Spleen (tissue), 7 donors: ENCODE results near the gene OR8B4.

ENCODE experiments used
- POLR2A ChIP-seq, 3 donors: fragments of 450-650 bp; IDR thresholded peaks; one replicate each; pipeline ENCODE4 v1.5.1; 2017; ENCODE audit warnings: antibody characterized with exemption in 3 of 3, mild to moderate bottlenecking in 1 of 3
- POLR2AphosphoS5 ChIP-seq, 3 donors: sonication (generic); formaldehyde crosslinking; IDR thresholded peaks; one replicate each; pipeline ENCODE4 v1.5.1; 2017; ENCODE audit warnings: antibody characterized with exemption in 3 of 3
- TF ChIP-seq, protein P1 (sequence below), 11 experiments: fragments of 200-600 bp in 7 of 11; fragments of 450-650 bp in 4 of 11; sonication (generic) in 4 of 11; IDR thresholded peaks in 8 of 11; conservative IDR thresholded peaks in 3 of 11; 1 replicate in 7 of 11; 2 replicates in 4 of 11; pipeline versions ENCODE4 v1.4.0 to v1.8.0; 2016 to 2021; ENCODE audit warnings: antibody characterized with exemption in 11 of 11, inconsistent platforms in 4 of 11, mild to moderate bottlenecking in 1 of 11
- donor health status: DM: no; HTN: no; CAD: no; lungs with moderate emphysema.
- donor health status: DM: no; HTN: no; CAD: no.
- donor health status: DM: no; HTN: no; CAD: no.

DNA sequence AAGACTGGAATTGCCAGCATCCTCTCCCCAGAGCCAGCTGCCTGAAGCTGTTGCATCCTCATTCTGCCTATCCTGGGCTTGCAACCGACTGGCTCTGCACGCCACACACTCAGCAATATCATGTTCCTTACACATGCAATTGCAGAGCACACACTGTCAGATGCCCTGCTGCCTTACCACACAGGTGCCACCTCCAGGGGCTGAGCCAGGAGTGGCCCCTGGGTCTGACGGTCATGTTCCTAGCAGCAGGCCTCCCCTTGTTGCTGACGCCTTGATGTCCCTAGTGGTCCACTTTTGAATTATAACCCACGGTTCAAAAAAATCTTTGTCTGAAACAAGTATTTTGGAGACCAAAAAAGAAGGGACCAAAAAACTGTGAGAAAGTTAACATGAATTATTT lies 39.3 kb upstream of the OR8B4 start:
- TF ChIP-seq, protein P1, sequence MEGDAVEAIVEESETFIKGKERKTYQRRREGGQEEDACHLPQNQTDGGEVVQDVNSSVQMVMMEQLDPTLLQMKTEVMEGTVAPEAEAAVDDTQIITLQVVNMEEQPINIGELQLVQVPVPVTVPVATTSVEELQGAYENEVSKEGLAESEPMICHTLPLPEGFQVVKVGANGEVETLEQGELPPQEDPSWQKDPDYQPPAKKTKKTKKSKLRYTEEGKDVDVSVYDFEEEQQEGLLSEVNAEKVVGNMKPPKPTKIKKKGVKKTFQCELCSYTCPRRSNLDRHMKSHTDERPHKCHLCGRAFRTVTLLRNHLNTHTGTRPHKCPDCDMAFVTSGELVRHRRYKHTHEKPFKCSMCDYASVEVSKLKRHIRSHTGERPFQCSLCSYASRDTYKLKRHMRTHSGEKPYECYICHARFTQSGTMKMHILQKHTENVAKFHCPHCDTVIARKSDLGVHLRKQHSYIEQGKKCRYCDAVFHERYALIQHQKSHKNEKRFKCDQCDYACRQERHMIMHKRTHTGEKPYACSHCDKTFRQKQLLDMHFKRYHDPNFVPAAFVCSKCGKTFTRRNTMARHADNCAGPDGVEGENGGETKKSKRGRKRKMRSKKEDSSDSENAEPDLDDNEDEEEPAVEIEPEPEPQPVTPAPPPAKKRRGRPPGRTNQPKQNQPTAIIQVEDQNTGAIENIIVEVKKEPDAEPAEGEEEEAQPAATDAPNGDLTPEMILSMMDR (IDR thresholded peaks at IDR 0.05 in 8 of 11, conservative IDR thresholded peaks at IDR 0.05 in 3 of 11), result no peak
- TF ChIP-seq POLR2AphosphoS5 (IDR thresholded peaks at IDR 0.05), result no peak
- no peak for TF ChIP-seq POLR2A (IDR thresholded peaks at IDR 0.05)
